Measurements from ENCODE around the gene ITGA7.
A peak's percentile ranks its signal among the peaks of the same experiment; 100 is the strongest.

ITGA7 gene, protein sequence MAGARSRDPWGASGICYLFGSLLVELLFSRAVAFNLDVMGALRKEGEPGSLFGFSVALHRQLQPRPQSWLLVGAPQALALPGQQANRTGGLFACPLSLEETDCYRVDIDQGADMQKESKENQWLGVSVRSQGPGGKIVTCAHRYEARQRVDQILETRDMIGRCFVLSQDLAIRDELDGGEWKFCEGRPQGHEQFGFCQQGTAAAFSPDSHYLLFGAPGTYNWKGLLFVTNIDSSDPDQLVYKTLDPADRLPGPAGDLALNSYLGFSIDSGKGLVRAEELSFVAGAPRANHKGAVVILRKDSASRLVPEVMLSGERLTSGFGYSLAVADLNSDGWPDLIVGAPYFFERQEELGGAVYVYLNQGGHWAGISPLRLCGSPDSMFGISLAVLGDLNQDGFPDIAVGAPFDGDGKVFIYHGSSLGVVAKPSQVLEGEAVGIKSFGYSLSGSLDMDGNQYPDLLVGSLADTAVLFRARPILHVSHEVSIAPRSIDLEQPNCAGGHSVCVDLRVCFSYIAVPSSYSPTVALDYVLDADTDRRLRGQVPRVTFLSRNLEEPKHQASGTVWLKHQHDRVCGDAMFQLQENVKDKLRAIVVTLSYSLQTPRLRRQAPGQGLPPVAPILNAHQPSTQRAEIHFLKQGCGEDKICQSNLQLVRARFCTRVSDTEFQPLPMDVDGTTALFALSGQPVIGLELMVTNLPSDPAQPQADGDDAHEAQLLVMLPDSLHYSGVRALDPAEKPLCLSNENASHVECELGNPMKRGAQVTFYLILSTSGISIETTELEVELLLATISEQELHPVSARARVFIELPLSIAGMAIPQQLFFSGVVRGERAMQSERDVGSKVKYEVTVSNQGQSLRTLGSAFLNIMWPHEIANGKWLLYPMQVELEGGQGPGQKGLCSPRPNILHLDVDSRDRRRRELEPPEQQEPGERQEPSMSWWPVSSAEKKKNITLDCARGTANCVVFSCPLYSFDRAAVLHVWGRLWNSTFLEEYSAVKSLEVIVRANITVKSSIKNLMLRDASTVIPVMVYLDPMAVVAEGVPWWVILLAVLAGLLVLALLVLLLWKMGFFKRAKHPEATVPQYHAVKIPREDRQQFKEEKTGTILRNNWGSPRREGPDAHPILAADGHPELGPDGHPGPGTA

GRCh38 chr12:55707841-55708694 lies at the start of gene ITGA7:
TSS of gene ITGA7 (minus strand) at chr12:55707904. CDS start at chr12:55707682, 222 bp downstream.
- H3K9me3 ChIP-seq (ENCODE audit: control insufficient read depth in 1 of 2, low read length in 2 of 2), result no peaks in the 10 kb centered on the region
- no peaks in the 10 kb centered on the region for H3K36me3 ChIP-seq (ENCODE audit: control insufficient read depth in 1 of 2, insufficient read depth in 2 of 2, low read length in 2 of 2)
- H3K4me3 ChIP-seq (ENCODE audit: low read depth in 1 of 2, low read length in 2 of 2), result peak within 1 kb of the TSS; percentile 61 to 62
- H3K9ac ChIP-seq (ENCODE audit: low read depth in 1 of 2, low read length in 2 of 2), result peak within 1 kb of the TSS in 1 of 2 donors; percentile 43
- no peak within 1 kb of the TSS for H3K27ac ChIP-seq (ENCODE audit: low read depth, low read length)
- peaks cover 18 to 36% of the 10 kb centered on the region in 2 donors for H3K4me1 ChIP-seq (ENCODE audit: control insufficient read depth in 1 of 2, insufficient read depth in 2 of 2, low read length in 2 of 2)
- H3K27me3 ChIP-seq (ENCODE audit: control insufficient read depth in 1 of 2, insufficient read depth in 2 of 2, low read length in 2 of 2), result peaks cover 0 to 21% of the 10 kb centered on the region in 2 donors

DNA sequence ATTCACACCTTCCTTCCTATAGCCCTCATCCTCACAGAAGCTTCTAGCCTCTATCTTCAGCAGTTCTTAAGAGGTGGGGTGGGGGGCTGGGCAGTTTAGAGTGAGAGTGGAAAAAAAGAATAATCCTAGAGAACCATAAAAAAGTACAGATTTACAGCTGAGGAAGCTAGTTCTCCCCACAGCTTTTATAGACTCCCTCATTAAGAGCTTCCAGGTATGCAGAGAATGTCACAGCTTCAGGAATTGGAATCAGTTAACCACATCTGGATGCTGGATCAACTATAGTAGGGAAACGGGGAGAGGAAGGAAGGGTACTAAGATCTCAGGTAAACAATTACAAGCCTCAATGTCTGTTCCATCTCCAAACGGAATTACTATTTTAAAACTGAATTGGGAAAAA lies 47.5 kb upstream of the ITGA7 start:
- Histone ChIP-seq H3K27me3 (ENCODE audit: control insufficient read depth in 1 of 2, insufficient read depth in 2 of 2, low read length in 2 of 2) (no peaks in the 10 kb centered on the region), H3K27ac (ENCODE audit: low read depth, low read length) (no peak overlapping the region), H3K4me3 (ENCODE audit: low read depth in 1 of 2, low read length in 2 of 2) (no peak overlapping the region), H3K36me3 (ENCODE audit: control insufficient read depth in 1 of 2, insufficient read depth in 2 of 2, low read length in 2 of 2) (peaks cover 18 to 80% of the 10 kb centered on the region in 2 donors), H3K9ac (ENCODE audit: low read depth in 1 of 2, low read length in 2 of 2) (no peak overlapping the region), H3K9me3 (ENCODE audit: control insufficient read depth in 1 of 2, low read length in 2 of 2) (no peaks in the 10 kb centered on the region), H3K4me1 (ENCODE audit: control insufficient read depth in 1 of 2, insufficient read depth in 2 of 2, low read length in 2 of 2) (no peaks in the 10 kb centered on the region)

DNA sequence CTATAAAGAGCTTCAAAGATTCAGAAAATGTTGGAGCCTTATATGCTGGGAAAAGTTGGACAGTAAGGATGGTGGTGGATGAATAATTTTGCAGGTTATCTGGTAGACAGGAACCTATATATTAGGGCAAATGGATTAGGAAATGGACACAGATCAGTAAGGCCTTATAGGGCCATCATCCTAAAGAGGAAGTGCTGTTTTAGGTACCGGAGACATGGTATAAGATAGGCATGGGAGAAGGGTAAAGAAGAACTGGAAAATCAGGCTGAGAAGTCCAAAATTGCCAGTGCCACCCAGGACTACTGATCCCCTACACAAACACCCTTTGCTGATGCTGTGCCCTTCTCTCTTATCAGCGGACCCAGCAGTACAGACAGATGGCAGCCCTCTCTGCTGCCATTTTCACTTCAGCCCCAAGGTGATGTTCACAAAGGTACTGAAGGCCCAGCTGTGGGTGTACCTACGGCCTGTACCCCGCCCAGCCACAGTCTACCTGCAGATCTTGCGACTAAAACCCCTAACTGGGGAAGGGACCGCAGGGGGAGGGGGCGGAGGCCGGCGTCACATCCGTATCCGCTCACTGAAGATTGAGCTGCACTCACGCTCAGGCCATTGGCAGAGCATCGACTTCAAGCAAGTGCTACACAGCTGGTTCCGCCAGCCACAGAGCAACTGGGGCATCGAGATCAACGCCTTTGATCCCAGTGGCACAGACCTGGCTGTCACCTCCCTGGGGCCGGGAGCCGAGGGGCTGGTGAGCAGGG lies 40.7 kb upstream of the ITGA7 start:
- Histone ChIP-seq H3K4me3 (ENCODE audit: low read depth in 1 of 2, low read length in 2 of 2) (no peak overlapping the region), H3K9me3 (ENCODE audit: control insufficient read depth in 1 of 2, low read length in 2 of 2) (no peaks in the 10 kb centered on the region), H3K27me3 (ENCODE audit: control insufficient read depth in 1 of 2, insufficient read depth in 2 of 2, low read length in 2 of 2) (peaks cover 3 to 8% of the 10 kb centered on the region in 2 donors), H3K36me3 (ENCODE audit: control insufficient read depth in 1 of 2, insufficient read depth in 2 of 2, low read length in 2 of 2) (peaks cover 9 to 32% of the 10 kb centered on the region in 2 donors), H3K27ac (ENCODE audit: low read depth, low read length) (no peak overlapping the region), H3K4me1 (ENCODE audit: control insufficient read depth in 1 of 2, insufficient read depth in 2 of 2, low read length in 2 of 2) (peaks cover 8 to 11% of the 10 kb centered on the region in 2 donors), H3K9ac (ENCODE audit: low read depth in 1 of 2, low read length in 2 of 2) (no peak overlapping the region)

DNA sequence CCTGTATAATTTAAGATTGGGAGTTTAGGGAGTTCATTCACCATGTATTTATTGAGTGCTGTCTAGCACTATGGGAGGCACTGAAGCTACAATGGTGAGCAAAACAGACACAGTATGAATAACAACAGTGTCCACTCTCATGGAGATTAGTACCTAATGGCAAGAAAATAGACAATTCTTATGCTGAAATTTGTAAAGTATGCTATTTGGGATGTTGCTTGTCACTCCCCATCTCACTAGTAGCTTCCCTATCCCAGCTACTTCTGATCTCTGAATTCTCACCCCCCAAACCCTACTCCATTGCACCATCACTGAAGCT lies 39.2 kb upstream of the ITGA7 start:
- no peaks in the 10 kb centered on the region for H3K9me3 ChIP-seq (ENCODE audit: control insufficient read depth in 1 of 2, low read length in 2 of 2)
- H3K27ac ChIP-seq (ENCODE audit: low read depth, low read length), result no peak overlapping the region
- peaks cover 7 to 20% of the 10 kb centered on the region in 2 donors for H3K36me3 ChIP-seq (ENCODE audit: control insufficient read depth in 1 of 2, insufficient read depth in 2 of 2, low read length in 2 of 2)
- no peak overlapping the region for H3K4me3 ChIP-seq (ENCODE audit: low read depth in 1 of 2, low read length in 2 of 2)
- H3K9ac ChIP-seq (ENCODE audit: low read depth in 1 of 2, low read length in 2 of 2), result no peak overlapping the region
- peaks cover 8 to 12% of the 10 kb centered on the region in 2 donors for H3K4me1 ChIP-seq (ENCODE audit: control insufficient read depth in 1 of 2, insufficient read depth in 2 of 2, low read length in 2 of 2)
- H3K27me3 ChIP-seq (ENCODE audit: control insufficient read depth in 1 of 2, insufficient read depth in 2 of 2, low read length in 2 of 2), result peaks cover 3 to 9% of the 10 kb centered on the region in 2 donors

DNA sequence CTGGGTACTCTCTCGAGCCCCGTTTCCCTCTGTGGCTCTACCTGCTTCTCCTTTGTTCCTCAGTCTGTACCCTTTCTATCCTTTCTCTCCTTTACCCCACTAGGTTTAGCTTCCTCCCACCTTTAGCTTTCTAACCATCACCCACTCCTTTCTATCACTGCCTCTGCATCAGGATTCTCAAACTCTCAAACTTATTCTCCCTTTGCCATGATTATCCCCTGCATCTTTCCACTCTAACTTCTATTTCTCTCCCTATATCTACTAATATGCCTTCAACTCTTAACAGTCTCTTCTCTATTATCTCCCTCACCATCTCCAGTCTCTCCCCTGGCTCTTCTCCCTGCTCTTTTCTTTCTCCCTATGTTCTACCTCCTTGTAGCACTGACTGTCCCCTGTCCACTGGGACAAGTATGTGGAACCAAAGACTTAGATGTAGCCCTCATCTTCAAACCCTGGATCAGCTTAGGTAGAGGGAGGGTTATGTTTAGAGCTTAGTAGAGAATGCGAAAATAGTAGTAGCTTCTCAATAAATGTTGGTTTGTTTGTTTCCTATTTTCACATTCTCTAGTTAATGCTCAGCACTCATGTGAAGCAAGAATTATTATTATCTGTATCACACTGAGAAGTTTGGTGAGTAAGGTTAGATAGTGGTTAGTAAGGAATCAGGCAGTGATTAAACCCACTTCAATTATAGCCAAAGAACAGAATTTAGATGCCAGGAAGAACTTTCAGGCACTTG lies 38.6 kb upstream of the ITGA7 start:
- Histone ChIP-seq H3K27ac (ENCODE audit: low read depth, low read length) (no peak overlapping the region), H3K9ac (ENCODE audit: low read depth in 1 of 2, low read length in 2 of 2) (no peak overlapping the region), H3K27me3 (ENCODE audit: control insufficient read depth in 1 of 2, insufficient read depth in 2 of 2, low read length in 2 of 2) (peaks cover 3 to 12% of the 10 kb centered on the region in 2 donors), H3K9me3 (ENCODE audit: control insufficient read depth in 1 of 2, low read length in 2 of 2) (no peaks in the 10 kb centered on the region), H3K4me1 (ENCODE audit: control insufficient read depth in 1 of 2, insufficient read depth in 2 of 2, low read length in 2 of 2) (peaks cover 8 to 12% of the 10 kb centered on the region in 2 donors), H3K36me3 (ENCODE audit: control insufficient read depth in 1 of 2, insufficient read depth in 2 of 2, low read length in 2 of 2) (peaks cover 2 to 15% of the 10 kb centered on the region in 2 donors), H3K4me3 (ENCODE audit: low read depth in 1 of 2, low read length in 2 of 2) (no peak overlapping the region)

- H3K27ac ChIP-seq (ENCODE audit: low read depth, low read length), result no peak overlapping the region
- no peak overlapping the region for H3K9ac ChIP-seq (ENCODE audit: low read depth in 1 of 2, low read length in 2 of 2)
- H3K9me3 ChIP-seq (ENCODE audit: control insufficient read depth in 1 of 2, low read length in 2 of 2), result no peaks in the 10 kb centered on the region
- peaks cover 8 to 12% of the 10 kb centered on the region in 2 donors for H3K4me1 ChIP-seq (ENCODE audit: control insufficient read depth in 1 of 2, insufficient read depth in 2 of 2, low read length in 2 of 2)
- H3K27me3 ChIP-seq (ENCODE audit: control insufficient read depth in 1 of 2, insufficient read depth in 2 of 2, low read length in 2 of 2), result peaks cover 3 to 12% of the 10 kb centered on the region in 2 donors
- H3K4me3 ChIP-seq (ENCODE audit: low read depth in 1 of 2, low read length in 2 of 2), result peak overlapping the region in 1 of 2 donors; percentile 21
- peaks cover 0 to 7% of the 10 kb centered on the region in 2 donors for H3K36me3 ChIP-seq (ENCODE audit: control insufficient read depth in 1 of 2, insufficient read depth in 2 of 2, low read length in 2 of 2)
These were observed 37.9 kb upstream of the ITGA7 start for GRCh38 chr12:55745361-55746173.

- Histone ChIP-seq H3K27ac (ENCODE audit: low read depth, low read length) (no peak overlapping the region), H3K4me3 (ENCODE audit: low read depth in 1 of 2, low read length in 2 of 2) (peak overlapping the region; percentile 65 to 71), H3K36me3 (ENCODE audit: control insufficient read depth in 1 of 2, insufficient read depth in 2 of 2, low read length in 2 of 2) (peaks cover 0 to 5% of the 10 kb centered on the region in 2 donors), H3K9me3 (ENCODE audit: control insufficient read depth in 1 of 2, low read length in 2 of 2) (no peaks in the 10 kb centered on the region), H3K9ac (ENCODE audit: low read depth in 1 of 2, low read length in 2 of 2) (peak overlapping the region; percentile 33 to 57), H3K27me3 (ENCODE audit: control insufficient read depth in 1 of 2, insufficient read depth in 2 of 2, low read length in 2 of 2) (peaks cover 3 to 12% of the 10 kb centered on the region in 2 donors), H3K4me1 (ENCODE audit: control insufficient read depth in 1 of 2, insufficient read depth in 2 of 2, low read length in 2 of 2) (peaks cover 8 to 12% of the 10 kb centered on the region in 2 donors)
These were observed 36.8 kb upstream of the ITGA7 start for GRCh38 chr12:55744340-55745030.

All from duodenal mucosa (tissue), 2 donors.